ENCODE results near the gene APP.

GRCh38 chr21:25858325-25858724, 312.2 kb downstream of the APP start:
- TF ChIP-seq MAX (CRISPR knock-in tag; IDR thresholded peaks at IDR 0.05) (no peak), USF2 (CRISPR knock-in tag; IDR thresholded peaks at IDR 0.05) (no peak), ELF4 (CRISPR knock-in tag; IDR thresholded peaks at IDR 0.05; ENCODE audit: low read depth) (no peak), CTCF (IDR thresholded peaks at IDR 0.05) (no peak), TCF7 (CRISPR knock-in tag; IDR thresholded peaks at IDR 0.05; ENCODE audit: low read depth) (no peak), KAT7 (CRISPR knock-in tag; IDR thresholded peaks at IDR 0.05; ENCODE audit: borderline replicate concordance) (no peak), FOXP4 (CRISPR knock-in tag; IDR thresholded peaks at IDR 0.05) (no peak), NFYB (CRISPR knock-in tag; conservative IDR thresholded peaks at IDR 0.05; ENCODE audit: low read depth) (no peak), ZNF512 (CRISPR knock-in tag; IDR thresholded peaks at IDR 0.05; ENCODE audit: borderline replicate concordance) (no peak), ETV6 (CRISPR knock-in tag; IDR thresholded peaks at IDR 0.05) (no peak), JUN (CRISPR knock-in tag; IDR thresholded peaks at IDR 0.05) (no peak), ZNF532 (CRISPR knock-in tag; IDR thresholded peaks at IDR 0.05; ENCODE audit: borderline replicate concordance) (no peak), SMAD4 (CRISPR knock-in tag; IDR thresholded peaks at IDR 0.05) (no peak), E2F5 (CRISPR knock-in tag; IDR thresholded peaks at IDR 0.05) (no peak)
